HepG2 (cell line): Measurements from ENCODE around the gene CRLF1. TPM values are rescaled to one million over a fixed set of nuclear protein-coding genes. Genes with fewer than 3 reads are reported as not detected.

Source experiments
- HNRNPK ChIP-seq: fragments of 200-400 bp; formaldehyde crosslinking; IDR thresholded peaks from 2 replicates; pipeline ENCODE4 v1.6.1; 2018; ENCODE audit warnings: low read length, low read depth, moderate library complexity, mild to moderate bottlenecking; ENCODE audit not compliant: poor library complexity, severe bottlenecking
- MAZ ChIP-seq, 2 experiments: sonication (generic) in 1 of 2; formaldehyde crosslinking in 1 of 2; IDR thresholded peaks; 2 replicates each; pipeline versions ENCODE4 v1.5.0 to v1.6.1; 2012 to 2020; ENCODE audit warnings: low read depth in 2 of 2, mild to moderate bottlenecking in 2 of 2, borderline replicate concordance in 1 of 2, improper control_type of control experiment in 1 of 2, low read length in 1 of 2, missing genetic modification reagents in 1 of 2, moderate library complexity in 1 of 2
- MED13 ChIP-seq: sonication (generic); formaldehyde crosslinking; IDR thresholded peaks from 2 replicates; pipeline ENCODE4 v1.5.0; 2020; ENCODE audit warnings: missing genetic modification reagents
- MLLT10 ChIP-seq: sonication (generic); formaldehyde crosslinking; IDR thresholded peaks from 2 replicates; pipeline ENCODE4 v1.4.0; 2020; ENCODE audit warnings: missing genetic modification reagents
- MXD4 ChIP-seq: IDR thresholded peaks from 2 replicates; pipeline ENCODE4 v1.6.1; 2016; ENCODE audit warnings: mild to moderate bottlenecking, missing biosample characterization, missing genetic modification reagents
- POLR2AphosphoS2 ChIP-seq: IDR thresholded peaks from 2 replicates; pipeline ENCODE4 v1.6.1; 2011; ENCODE audit warnings: low read depth, low read length, improper control_type of control experiment
- RFX5 ChIP-seq: IDR thresholded peaks from 2 replicates; pipeline ENCODE4 v1.6.1; 2011; ENCODE audit warnings: low read depth, low read length, improper control_type of control experiment
- SALL1 ChIP-seq: sonication (generic); formaldehyde crosslinking; IDR thresholded peaks from 2 replicates; pipeline ENCODE4 v1.8.0; 2022; ENCODE audit warnings: mild to moderate bottlenecking, missing genetic modification reagents
- SOX5 ChIP-seq: IDR thresholded peaks from 2 replicates; pipeline ENCODE4 v1.6.1; 2016; ENCODE audit warnings: borderline replicate concordance
- TEAD3 ChIP-seq: optimal IDR thresholded peaks from 2 replicates; pipeline ENCODE3; 2016; ENCODE audit warnings: borderline replicate concordance
- ZNF562 ChIP-seq: sonication (generic); formaldehyde crosslinking; IDR thresholded peaks from 2 replicates; pipeline ENCODE4 v1.8.0; 2022; ENCODE audit warnings: missing genetic modification reagents, borderline replicate concordance
- polyA plus RNA-seq, 8 experiments: library from polyadenylated mRNA; depleted of rRNA in 3 of 8; stranded (reverse) in 7 of 8; unstranded in 1 of 8; fragments of >200 nt; fragmentation: Illumina TruSeq in 4 of 8; extraction: Trizol in 4 of 8; gene quantifications; 2 replicates each; pipeline versions ENCODE4 v1.2.1 to v1.2.3, GENCODE V29; 2011 to 2016; ENCODE audit warnings: low read depth in 4 of 8, missing spikeins in 1 of 8, mixed read lengths in 1 of 8; ENCODE audit not compliant: insufficient read depth in 1 of 8
- total RNA-seq, 5 experiments: library from RNA; depleted of rRNA; stranded (reverse); fragments of >200 nt; fragmentation: Illumina TruSeq; extraction: Trizol; gene quantifications; 2 replicates each; pipeline ENCODE4 v1.2.3, GENCODE V29; 2016; ENCODE audit warnings: low read depth in 1 of 5
- TF ChIP-seq, protein P1 (sequence below): sonication (generic); formaldehyde crosslinking; IDR thresholded peaks from 2 replicates; pipeline ENCODE4 v1.5.1; 2020; ENCODE audit warnings: mild to moderate bottlenecking, missing genetic modification reagents, moderate library complexity
- TF ChIP-seq, protein P2 (sequence below): sonication (generic); formaldehyde crosslinking; IDR thresholded peaks from 2 replicates; pipeline ENCODE4 v1.5.0; 2020; ENCODE audit warnings: mild to moderate bottlenecking, low read depth, missing genetic modification reagents, borderline replicate concordance
- TF ChIP-seq, protein P3 (sequence below): sonication (generic); formaldehyde crosslinking; IDR thresholded peaks from 2 replicates; pipeline ENCODE4 v1.5.0; 2020; ENCODE audit warnings: missing genetic modification reagents
- TF ChIP-seq, protein P4 (sequence below): sonication (generic); formaldehyde crosslinking; IDR thresholded peaks from 2 replicates; pipeline ENCODE4 v1.4.0; 2020; ENCODE audit warnings: missing genetic modification reagents

CRLF1 gene
- total and polyA plus RNA-seq, 2 of the 13 experiments (the other 11 are each of a cell fraction or from before 2014, with no cell fraction given), result 217 to 296 TPM

DNA sequence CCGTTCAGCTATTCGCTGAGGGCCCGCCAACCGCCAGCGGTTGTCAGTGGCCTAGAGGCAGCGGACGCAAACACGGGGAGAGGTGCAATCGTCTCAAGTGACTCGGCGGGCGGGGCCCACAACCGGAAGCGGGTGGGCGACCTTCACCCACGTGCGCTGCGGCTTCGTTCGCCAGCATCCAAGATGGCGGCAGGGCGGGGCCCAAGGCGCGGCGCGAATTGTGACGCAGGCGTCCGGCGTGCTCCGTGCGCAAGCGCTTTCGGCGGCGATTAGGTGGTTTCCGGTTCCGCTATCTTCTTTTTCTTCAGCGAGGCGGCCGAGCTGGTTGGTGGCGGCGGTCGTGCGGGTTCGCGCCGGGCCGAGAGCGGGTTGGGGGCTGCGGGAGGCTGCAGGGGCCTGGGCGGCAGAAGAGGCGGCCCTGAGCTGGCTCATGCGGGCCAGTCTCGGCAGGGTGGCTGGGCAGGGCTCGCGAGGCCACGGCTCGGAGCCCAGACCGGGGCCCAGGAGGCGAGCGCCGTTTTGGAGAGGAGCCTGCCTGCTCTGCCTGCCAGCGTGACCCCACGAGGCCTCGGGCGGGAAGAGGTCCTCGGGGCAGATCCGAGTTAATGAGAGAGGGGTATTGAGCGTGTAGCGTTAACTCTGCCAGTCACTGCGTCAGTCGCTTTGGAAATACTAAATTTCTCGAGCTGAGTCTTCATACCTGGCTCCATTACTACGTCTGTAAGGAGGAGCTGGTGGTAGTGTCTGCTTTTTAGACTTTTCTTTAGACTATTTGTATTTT, 34.8 kb downstream of the CRLF1 start, which contains the start of gene UBA52 (continued):
- TF ChIP-seq, protein P1, sequence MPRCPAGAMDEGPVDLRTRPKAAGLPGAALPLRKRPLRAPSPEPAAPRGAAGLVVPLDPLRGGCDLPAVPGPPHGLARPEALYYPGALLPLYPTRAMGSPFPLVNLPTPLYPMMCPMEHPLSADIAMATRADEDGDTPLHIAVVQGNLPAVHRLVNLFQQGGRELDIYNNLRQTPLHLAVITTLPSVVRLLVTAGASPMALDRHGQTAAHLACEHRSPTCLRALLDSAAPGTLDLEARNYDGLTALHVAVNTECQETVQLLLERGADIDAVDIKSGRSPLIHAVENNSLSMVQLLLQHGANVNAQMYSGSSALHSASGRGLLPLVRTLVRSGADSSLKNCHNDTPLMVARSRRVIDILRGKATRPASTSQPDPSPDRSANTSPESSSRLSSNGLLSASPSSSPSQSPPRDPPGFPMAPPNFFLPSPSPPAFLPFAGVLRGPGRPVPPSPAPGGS (CRISPR knock-in tag), result peak; percentile 90
- TF ChIP-seq, protein P2, sequence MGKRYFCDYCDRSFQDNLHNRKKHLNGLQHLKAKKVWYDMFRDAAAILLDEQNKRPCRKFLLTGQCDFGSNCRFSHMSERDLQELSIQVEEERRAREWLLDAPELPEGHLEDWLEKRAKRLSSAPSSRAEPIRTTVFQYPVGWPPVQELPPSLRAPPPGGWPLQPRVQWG (CRISPR knock-in tag), result no peak
- TF ChIP-seq RFX5, result peak; percentile 73
- peak; percentile 93 for TF ChIP-seq SALL1
- peak; percentile 91 for TF ChIP-seq MAZ (IDR thresholded peaks at IDR 0.05; ENCODE audit: borderline replicate concordance, low read depth, low read length)
- TF ChIP-seq MAZ (CRISPR knock-in tag; IDR thresholded peaks at IDR 0.05; ENCODE audit: low read depth), result peak; percentile 97
- peak; percentile 34 for TF ChIP-seq HNRNPK
- TF ChIP-seq MED13, result peak; percentile 66; the same call in 1 of the 2 replicates
- TF ChIP-seq ZNF562 (CRISPR knock-in tag), result no peak
- TF ChIP-seq MLLT10 (CRISPR knock-in tag), result no peak
- TF ChIP-seq, protein P3, sequence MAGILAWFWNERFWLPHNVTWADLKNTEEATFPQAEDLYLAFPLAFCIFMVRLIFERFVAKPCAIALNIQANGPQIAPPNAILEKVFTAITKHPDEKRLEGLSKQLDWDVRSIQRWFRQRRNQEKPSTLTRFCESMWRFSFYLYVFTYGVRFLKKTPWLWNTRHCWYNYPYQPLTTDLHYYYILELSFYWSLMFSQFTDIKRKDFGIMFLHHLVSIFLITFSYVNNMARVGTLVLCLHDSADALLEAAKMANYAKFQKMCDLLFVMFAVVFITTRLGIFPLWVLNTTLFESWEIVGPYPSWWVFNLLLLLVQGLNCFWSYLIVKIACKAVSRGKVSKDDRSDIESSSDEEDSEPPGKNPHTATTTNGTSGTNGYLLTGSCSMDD (CRISPR knock-in tag), result no peak
- peak; percentile 71; the same call in 1 of the 2 replicates for TF ChIP-seq SOX5 (CRISPR knock-in tag)
- TF ChIP-seq MXD4 (CRISPR knock-in tag), result peak; percentile 100
- TF ChIP-seq, protein P4, sequence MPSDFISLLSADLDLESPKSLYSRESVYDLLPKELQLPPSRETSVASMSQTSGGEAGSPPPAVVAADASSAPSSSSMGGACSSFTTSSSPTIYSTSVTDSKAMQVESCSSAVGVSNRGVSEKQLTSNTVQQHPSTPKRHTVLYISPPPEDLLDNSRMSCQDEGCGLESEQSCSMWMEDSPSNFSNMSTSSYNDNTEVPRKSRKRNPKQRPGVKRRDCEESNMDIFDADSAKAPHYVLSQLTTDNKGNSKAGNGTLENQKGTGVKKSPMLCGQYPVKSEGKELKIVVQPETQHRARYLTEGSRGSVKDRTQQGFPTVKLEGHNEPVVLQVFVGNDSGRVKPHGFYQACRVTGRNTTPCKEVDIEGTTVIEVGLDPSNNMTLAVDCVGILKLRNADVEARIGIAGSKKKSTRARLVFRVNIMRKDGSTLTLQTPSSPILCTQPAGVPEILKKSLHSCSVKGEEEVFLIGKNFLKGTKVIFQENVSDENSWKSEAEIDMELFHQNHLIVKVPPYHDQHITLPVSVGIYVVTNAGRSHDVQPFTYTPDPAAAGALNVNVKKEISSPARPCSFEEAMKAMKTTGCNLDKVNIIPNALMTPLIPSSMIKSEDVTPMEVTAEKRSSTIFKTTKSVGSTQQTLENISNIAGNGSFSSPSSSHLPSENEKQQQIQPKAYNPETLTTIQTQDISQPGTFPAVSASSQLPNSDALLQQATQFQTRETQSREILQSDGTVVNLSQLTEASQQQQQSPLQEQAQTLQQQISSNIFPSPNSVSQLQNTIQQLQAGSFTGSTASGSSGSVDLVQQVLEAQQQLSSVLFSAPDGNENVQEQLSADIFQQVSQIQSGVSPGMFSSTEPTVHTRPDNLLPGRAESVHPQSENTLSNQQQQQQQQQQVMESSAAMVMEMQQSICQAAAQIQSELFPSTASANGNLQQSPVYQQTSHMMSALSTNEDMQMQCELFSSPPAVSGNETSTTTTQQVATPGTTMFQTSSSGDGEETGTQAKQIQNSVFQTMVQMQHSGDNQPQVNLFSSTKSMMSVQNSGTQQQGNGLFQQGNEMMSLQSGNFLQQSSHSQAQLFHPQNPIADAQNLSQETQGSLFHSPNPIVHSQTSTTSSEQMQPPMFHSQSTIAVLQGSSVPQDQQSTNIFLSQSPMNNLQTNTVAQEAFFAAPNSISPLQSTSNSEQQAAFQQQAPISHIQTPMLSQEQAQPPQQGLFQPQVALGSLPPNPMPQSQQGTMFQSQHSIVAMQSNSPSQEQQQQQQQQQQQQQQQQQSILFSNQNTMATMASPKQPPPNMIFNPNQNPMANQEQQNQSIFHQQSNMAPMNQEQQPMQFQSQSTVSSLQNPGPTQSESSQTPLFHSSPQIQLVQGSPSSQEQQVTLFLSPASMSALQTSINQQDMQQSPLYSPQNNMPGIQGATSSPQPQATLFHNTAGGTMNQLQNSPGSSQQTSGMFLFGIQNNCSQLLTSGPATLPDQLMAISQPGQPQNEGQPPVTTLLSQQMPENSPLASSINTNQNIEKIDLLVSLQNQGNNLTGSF (CRISPR knock-in tag), result peak; percentile 49; the same call in 1 of the 2 replicates
- no peak for TF ChIP-seq POLR2AphosphoS2
- TF ChIP-seq TEAD3 (CRISPR knock-in tag), result peak; percentile 78
